GM18867 (cell line): ENCODE data around the gene TRIM50.
"Not testable (repeated sequence)": the region's sequence is repeated elsewhere in the genome, so short reads cannot be mapped to it uniquely, and the experiment has no call there.

ENCODE experiments used
- ATAC-seq: cut with Tn5 transposase; IDR thresholded peaks from one replicate; pipeline ENCODE4 v1.9.1; 2021; ENCODE audit warnings: mild to moderate bottlenecking, moderate library complexity; ENCODE audit not compliant: unreplicated experiment

TRIM50 gene

GRCh38 chr7:73350306-73351068 is 22.6 kb upstream of the TRIM50 start:
- no peak for ATAC-seq

- no peak for ATAC-seq
Measured at GRCh38 chr7:73349763-73350162, 21.9 kb upstream of the TRIM50 start.

DNA sequence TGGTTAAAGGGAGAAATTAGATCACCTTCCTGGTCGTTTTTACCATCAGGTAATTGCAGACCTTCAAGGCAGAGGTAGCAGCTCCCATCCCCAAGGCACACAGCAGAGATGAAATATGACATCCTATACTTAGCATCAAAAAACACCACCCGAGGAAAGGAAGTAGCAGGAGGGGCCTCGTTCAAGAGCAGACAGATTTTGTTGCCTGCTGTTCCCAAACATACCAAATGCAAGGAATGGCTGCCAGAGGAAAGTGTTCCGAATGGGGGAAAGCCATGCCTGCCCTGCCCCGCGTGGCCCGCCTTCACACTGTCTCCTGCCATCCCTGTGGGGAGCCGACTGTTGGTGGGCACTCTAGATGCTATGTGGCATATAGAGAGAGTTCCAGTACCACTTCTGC is 18.1 kb upstream of the TRIM50 start:
- ATAC-seq = no peak

- no peak for ATAC-seq
Measured at GRCh38 chr7:73345538-73345937, 17.7 kb upstream of the TRIM50 start.

DNA sequence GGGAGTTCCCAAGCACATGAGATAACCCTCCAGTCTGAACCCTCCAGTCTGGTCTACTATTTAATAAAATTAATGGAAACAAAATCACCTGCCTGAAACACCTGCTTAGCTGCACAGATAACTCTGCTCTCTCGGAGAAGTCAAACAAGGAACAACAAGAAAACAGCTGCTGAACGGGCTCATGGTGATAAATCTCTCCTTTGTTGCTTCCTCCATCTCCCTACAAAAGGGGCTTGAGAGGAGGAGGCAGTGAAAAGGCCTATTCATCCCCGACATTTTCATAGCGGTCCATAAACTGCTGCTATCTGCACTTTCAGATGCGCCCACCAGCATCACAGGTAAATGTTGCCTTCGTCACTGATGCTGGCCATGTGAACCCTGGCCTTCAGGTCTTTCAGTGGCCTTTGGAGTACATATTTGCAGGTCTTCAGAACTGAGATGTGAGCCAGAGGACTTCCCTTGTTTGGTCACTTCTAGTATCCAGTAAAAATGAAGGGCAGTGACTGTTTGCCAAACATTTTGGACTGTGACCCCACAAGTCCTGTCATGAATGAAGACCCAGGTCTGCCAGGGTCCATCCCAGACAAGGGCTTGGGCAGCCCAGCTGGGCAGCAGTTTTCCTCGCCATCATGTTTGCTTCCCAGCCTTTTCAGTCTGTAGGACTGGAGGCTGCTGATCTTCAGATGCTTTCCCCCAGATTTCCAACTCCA is 15.9 kb upstream of the TRIM50 start:
- no peak for ATAC-seq

- ATAC-seq = no peak
Measured at GRCh38 chr7:73342645-73343044, 14.8 kb upstream of the TRIM50 start.

DNA sequence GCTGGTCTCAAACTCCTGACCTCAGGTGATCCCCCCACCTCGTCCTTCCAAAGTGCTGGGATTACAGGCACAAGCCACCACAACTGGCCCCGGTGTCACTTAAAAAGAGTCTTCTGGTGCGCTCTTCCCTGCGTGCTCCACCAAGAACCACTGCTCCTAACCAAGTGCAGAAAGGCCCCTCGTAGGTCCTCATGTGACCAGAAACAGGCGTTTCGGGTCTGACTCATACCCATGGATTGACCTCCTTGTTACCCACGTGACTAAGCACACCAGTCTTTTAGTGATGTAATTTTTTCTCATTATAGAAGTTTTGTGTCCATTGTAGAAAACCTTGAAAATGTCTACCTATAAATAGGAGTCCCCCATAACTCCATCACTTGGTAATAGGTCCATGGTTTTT is 14.0 kb upstream of the TRIM50 start:
- ATAC-seq = no peak

DNA sequence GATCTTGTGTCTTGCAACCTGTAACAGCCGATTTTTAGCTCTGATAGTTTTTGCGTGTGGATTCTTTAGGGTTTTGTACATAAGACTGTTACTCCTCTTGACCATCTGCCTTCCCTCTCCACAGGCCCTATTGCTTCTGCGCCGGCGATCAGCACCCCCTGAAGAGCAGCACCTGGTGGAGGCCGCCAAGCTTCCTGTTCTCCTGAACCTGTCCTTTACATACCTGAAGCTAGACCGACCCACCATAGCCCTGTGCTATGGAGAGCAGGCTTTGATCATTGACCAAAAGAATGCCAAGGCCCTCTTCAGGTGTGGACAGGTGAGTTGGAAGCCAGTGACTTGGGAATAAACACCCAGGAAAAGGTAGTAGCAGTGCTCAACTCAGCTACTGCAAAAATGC is 12.6 kb upstream of the TRIM50 start:
- no peak for ATAC-seq

DNA sequence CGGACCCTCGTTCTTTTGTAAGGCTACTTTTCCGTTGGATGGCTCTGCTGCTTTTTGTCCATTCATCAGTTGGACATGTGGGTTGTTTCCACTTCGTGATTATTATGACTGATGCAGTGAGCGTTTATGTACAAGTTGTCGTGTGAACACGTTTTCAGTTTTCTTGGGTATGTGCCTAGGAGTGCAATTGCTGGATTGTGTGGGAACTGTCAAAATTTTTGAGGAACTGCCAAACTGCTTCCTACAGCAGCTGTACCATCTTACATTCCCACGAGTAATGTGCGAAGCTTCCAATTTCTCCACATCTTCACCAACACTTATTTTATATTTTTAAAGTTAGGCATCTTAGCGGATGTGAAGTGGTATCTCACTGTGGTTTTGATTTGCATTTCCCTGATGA is 10.4 kb upstream of the TRIM50 start:
- ATAC-seq = no peak

DNA sequence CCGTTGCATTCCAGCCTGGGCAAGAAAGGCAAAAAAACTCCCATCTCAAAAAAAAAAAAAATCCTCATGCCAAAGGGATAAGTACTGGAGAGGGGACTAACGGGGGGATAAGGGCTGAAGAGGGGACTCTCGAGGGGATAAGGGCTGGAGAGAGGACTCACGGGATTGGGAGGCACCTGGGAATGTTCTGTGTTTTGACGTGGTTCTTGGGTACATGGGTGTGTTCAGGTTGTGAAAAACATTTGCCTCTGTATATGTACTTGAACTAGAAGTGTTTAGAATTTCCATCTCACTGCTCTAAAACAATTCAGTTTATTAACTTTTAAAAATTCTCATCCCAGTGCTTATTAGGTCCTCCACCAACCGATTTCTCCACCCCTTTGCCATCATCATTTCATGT is 4.6 kb upstream of the TRIM50 start:
- ATAC-seq = no peak

DNA sequence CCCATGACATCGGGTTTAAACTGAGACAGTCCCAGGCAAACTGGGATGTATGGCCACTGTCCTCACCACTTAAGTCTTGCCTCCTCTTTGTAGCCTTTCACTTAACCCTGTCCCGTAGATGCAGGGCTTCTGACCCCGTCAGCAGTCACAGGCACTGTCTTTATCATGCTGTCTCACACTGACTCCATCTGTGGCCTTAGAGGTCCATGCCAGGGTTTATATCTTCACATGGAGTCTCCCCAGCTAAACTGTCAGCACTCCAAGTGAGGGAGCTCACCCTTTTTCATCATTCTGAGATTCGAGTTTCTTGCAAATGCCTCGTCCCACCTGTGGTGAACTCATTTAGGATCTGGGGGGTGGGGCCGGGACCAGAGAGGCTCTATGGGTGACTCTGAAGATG is 2.9 kb upstream of the TRIM50 start:
- ATAC-seq = no peak

- ATAC-seq = no peak
Measured at GRCh38 chr7:73329861-73330581, 2.1 kb upstream of the TRIM50 start.

DNA sequence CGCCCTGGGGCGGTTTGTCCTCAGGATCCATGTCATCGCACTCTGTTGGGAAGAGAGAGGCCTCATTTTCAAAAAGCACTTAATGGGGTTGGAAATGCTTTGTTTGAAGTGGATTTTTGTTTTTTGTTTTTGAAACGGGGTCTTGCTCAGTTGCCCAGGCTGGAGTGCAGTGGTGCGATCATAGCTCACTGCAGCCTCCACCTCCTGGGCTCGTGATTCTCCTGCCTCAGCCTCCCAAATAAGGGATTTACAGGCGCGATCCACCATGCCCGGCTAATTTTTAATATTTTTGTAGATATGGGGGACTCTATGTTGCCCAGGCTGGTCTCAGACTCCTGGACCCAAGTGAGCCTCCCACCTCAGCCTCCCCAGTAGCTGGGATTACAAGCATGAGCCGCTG is 814 bp upstream of the TRIM50 start:
- no peak for ATAC-seq

DNA sequence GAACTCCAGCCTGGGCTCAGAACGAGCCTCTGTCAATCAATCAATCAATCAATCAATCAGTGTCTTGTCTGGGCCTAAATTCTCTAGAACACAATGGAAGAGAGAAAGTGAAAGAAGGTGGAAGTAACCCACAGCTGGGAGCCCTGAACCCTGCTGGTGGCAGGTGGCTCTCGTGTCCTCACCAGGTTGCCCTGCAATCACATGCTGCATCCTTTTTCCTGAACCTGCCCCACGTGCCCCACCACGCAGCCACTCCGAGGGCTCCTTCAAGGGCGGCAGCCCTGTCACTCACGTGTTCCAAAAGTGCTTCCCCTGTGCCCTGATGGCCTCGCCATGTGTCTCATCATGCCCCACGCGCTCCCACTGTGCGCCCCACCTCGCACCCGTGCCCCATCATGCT is 433 bp downstream of the TRIM50 start:
- not testable (repeated sequence) for ATAC-seq

DNA sequence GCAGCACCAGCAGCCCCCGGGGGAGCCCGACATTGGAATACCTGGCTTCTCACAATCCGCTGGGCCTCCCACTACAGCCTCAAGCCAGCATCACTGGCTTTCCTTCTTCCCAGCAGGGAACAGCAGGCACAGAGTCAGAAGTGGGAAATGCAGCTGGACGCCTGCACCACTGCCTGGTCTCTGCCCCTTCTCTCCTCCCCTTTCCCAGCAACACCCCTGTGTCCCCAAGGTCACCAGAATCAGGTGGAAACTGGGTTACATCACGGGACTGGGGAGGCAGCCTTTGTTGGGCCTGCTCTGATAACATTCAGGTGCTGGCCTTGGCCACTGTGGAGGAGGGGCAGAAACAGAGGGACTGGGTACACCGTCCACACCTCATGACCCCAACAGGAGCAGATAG is 2.5 kb downstream of the TRIM50 start:
- ATAC-seq = not testable (repeated sequence)

- peak; percentile 43 for ATAC-seq
Measured at GRCh38 chr7:73324081-73324845, 3.6 kb downstream of the TRIM50 start.

GRCh38 chr7:73323434-73324080 is 4.3 kb downstream of the TRIM50 start:
- ATAC-seq = not testable (repeated sequence)

- ATAC-seq = not testable (repeated sequence)
Measured at GRCh38 chr7:73320009-73320408, 7.9 kb downstream of the TRIM50 start.

DNA sequence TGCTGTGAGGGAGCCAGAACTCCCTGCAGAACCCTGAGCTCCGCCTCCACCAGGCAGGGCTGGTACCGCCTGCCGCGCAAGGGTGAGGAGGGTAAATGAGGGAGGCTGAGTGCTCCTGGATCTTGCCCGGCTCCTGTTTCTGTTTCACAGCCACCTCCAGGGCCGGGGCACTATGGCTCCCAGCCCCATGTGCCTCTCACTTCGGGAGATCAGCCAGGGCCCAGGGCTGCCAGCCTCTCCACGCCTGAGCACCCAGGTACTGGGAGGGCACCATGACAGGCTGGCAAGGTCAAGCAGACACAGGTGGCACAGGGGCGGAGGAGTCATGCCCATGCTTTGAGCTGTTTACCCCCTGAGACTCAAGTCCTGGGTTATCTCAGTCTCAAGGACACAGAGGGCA is 8.3 kb downstream of the TRIM50 start:
- ATAC-seq = not testable (repeated sequence)

DNA sequence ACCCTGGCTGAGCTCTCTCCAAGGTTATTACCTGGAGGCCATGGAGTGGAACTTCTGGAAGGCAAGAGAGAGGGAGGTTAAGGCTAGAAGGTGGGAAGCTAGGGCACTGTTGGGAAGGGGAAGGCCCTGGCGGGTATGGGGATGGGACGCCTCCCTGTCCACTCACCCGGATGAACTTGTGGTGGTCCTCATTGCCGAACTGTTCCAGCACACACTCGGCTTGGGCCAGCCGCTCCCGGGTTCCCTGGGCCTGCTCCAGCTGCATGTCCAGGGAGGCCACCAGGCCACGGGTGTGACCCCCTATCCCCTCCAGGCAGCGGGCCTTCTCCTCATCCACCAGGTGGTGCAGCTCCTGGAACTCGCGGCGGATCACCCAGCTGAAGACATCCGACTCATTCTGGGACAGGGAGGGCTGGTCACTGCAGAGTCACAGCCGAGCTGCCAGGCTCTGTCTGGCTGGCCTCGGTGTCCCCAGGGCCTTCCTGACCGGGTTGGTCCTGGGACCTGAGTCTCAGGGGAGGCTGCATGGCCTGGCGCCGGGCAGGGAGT is 9.2 kb downstream of the TRIM50 start:
- ATAC-seq = not testable (repeated sequence)
